ENCODE data around the gene BAAT. TPM values are rescaled to one million over a fixed set of nuclear protein-coding genes. Genes with fewer than 3 reads are reported as not detected.
"Not testable (repeated sequence)": the region's sequence is repeated elsewhere in the genome, so short reads cannot be mapped to it uniquely, and the experiment has no call there.

Gene BAAT
- total RNA-seq, 2 donors from 2014 or later, result 0.07 TPM; not detected in 1

DNA sequence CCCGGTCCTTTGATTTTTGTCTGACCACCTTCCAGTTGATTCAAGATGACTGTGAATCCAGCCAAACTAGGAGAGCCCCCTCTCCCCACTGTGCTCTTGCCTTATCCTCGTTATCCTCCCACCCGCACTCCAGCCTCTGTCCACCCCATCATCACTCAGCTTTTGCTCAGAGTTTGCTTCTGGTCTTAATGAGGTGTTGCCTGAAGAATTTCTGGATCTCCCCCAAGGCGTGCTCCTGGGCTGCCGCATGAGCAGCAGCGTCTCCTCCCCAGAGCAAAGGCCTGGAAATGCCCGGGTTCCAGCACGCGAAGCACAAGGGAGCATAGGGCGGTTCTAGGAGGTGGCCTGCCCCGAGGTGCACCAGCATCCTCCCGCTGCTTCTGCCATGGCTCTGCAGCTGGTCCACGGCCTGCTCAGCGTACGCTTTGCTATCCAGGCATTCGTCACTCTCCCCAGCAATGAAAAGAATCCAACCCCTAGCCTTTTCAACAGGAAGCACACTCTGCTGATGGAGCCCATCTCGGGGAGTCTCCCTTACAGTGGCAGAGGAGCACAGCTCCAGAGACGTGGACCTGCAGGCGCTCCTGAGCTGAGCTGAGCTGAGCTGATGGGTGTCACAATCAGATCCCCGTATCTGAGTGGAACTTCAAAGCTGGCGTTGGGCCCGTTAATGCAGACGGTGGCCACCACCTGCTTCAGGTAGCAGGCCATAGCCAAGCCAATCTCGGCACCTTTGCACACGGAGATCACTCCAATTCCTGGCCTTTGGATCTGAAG is 50.7 kb downstream of the BAAT start:
- peaks cover 7 to 16% of the 10 kb centered on the region in 2 donors for H3K27me3 Mint-ChIP-seq
- ATAC-seq, result peak in 1 of 2 donors; percentile 24
- no peak overlapping the region for H3K27ac Mint-ChIP-seq
- DNase-seq (ENCODE audit: low spot score), result no peak
- peaks cover 3% of the 10 kb centered on the region for H3K9me3 Mint-ChIP-seq
- H3K36me3 Mint-ChIP-seq, result no peaks in the 10 kb centered on the region
- H3K4me3 Mint-ChIP-seq, result no peak overlapping the region
- H3K4me1 Mint-ChIP-seq (ENCODE audit: low read depth in 2 of 2), result no peaks in the 10 kb centered on the region

DNA sequence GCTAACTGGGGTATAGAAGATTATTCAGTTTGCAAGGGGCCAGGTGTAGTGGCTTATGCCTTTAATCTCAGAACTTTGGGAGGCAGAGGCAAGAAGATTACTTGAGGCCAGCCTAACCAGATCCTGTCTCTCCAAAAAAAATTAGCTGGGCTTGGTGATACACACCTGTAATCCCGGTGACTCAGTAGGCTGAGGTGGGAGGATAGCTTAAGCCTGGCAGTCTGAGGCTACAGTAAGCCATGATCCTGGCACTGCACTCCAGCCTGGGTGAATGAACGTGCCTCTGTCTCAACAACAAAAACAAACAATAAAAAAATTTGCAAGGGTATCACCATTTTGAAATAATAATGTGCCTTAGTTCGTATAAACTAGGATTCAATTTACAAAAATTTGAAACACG is 51.3 kb downstream of the BAAT start:
- H3K9me3 Mint-ChIP-seq, result peaks cover under 1% of the 10 kb centered on the region
- no peaks in the 10 kb centered on the region for H3K36me3 Mint-ChIP-seq
- DNase-seq (ENCODE audit: low spot score) (no peak), ATAC-seq (no peak)
- H3K27ac Mint-ChIP-seq, result no peak overlapping the region
- peaks cover 6 to 16% of the 10 kb centered on the region in 2 donors for H3K27me3 Mint-ChIP-seq
- H3K4me1 Mint-ChIP-seq (ENCODE audit: low read depth in 2 of 2), result no peaks in the 10 kb centered on the region
- H3K4me3 Mint-ChIP-seq, result no peak overlapping the region

DNA sequence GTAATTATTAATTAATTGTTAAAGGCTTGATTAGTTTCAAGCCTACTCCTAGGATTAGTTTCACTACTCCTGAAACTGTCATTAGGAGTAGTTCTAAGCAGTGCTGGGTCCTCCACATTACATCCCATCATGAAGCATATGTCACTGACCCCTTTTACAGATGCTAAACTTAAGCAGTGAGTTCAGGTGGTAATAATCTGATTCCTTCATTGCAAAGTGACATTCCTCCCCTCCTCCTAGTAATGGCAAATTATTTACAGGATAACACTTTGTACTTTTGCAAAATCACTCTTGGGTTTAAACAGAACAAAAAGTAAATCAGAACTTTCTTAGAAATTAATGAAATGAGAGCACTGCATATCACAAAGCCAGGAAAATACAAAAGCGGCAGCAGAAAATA is 52.4 kb downstream of the BAAT start:
- Mint-ChIP-seq H3K27ac (no peak overlapping the region), H3K9me3 (peaks cover 1% of the 10 kb centered on the region), H3K36me3 (peaks cover under 1% of the 10 kb centered on the region), H3K27me3 (peaks cover 5 to 16% of the 10 kb centered on the region in 2 donors), H3K4me1 (ENCODE audit: low read depth in 2 of 2) (no peaks in the 10 kb centered on the region), H3K4me3 (no peak overlapping the region)
- ATAC-seq, result no peak
- DNase-seq (ENCODE audit: low spot score), result no peak

DNA sequence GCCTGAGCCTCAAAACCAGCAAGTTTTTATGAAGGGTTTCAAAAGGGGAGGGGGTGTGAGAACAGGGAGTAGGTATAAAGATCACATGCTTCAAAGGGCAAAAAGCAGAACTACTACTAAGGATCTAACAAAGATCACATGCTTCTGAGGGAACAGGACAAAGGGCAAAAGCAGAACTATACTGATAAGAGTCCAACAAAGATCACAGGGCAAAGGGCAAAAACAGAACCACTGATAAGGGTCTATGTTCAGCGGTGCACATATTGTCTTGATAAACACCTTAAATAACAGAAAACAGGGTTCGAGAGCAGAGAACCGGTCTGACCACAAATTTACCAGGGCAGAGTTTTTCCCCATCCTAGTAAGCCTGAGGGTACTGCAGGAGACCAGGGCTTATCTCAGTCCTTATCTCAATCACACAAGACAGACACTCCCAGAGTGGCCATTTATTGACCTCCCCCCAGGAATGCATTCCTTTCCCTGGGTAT is 57.3 kb downstream of the BAAT start:
- not testable (repeated sequence) for H3K27ac Mint-ChIP-seq; H3K4me1 Mint-ChIP-seq (ENCODE audit: low read depth in 2 of 2); DNase-seq (ENCODE audit: low spot score); H3K9me3 Mint-ChIP-seq; ATAC-seq; H3K36me3 Mint-ChIP-seq; H3K4me3 Mint-ChIP-seq
- peaks cover 4 to 12% of the 10 kb centered on the region in 2 donors for H3K27me3 Mint-ChIP-seq

DNA sequence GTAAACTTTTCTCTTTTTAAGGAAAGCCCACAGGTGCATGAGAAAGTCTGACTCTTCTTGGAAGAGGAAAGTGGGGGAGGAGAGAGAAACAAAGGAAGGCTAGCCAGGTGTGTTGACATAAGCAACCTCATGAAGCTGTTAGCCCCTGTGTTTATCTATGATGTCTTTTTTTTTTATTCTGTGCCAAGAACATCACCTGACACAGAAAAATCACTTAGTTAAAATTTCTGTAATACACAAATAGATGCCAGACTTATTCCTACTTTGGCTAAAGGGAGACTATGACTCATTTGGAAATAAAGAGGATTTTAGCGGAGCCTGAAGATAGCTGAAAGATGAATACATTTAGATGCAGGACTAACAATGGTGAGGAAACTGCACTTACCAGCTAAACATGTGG is 58.3 kb downstream of the BAAT start:
- DNase-seq (ENCODE audit: low spot score) (no peak), ATAC-seq (no peak)
- Mint-ChIP-seq H3K27me3 (peaks cover 3 to 7% of the 10 kb centered on the region in 2 donors), H3K36me3 (peaks cover 4% of the 10 kb centered on the region), H3K4me1 (ENCODE audit: low read depth in 2 of 2) (no peaks in the 10 kb centered on the region), H3K4me3 (no peak overlapping the region), H3K27ac (no peak overlapping the region), H3K9me3 (peaks cover 3% of the 10 kb centered on the region)

DNA sequence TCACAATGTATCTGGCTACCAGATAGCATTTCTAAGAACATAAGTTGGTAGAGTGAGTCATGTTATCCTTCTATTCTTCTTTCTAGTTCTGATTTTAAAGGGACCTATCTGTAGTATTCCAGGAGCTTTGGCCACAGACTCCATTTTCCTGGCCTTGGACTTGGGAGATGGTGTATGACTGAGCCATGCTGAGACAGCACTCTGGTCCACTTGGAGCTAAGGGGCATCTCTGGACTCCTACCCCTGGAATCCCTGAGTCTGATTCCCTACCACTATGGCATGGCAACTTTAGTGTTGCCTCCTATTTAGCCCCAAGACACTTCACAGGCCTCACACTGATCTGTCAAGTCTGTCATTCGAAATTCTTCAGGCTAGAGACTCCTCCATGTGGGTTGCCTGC is 58.8 kb downstream of the BAAT start:
- Mint-ChIP-seq H3K27ac (no peak overlapping the region), H3K36me3 (peaks cover 4% of the 10 kb centered on the region), H3K27me3 (peaks cover 3 to 10% of the 10 kb centered on the region in 2 donors), H3K4me3 (no peak overlapping the region), H3K9me3 (peaks cover 3% of the 10 kb centered on the region), H3K4me1 (ENCODE audit: low read depth in 2 of 2) (no peaks in the 10 kb centered on the region)
- ATAC-seq (no peak), DNase-seq (ENCODE audit: low spot score) (no peak)

DNA sequence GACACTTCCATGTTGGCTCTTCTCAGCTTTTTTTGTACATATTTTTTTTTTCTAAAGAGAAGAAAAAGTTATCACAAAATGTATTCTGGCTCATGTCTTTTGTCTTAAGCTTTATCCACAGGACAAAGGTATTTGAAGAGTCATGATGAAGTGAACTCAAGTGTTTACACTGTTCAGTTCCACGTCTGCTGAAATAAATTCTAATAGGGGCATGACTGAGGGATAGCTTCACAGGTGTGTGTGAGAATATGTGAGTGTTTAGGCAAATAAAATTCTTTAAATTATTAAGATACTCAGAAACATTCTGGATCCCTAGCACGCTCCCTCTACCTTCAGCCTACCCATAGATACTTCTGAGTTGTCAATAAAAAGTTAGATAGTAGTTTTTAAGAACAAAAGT is 59.8 kb downstream of the BAAT start:
- no peak for ATAC-seq
- peaks cover 3% of the 10 kb centered on the region for H3K9me3 Mint-ChIP-seq

DNA sequence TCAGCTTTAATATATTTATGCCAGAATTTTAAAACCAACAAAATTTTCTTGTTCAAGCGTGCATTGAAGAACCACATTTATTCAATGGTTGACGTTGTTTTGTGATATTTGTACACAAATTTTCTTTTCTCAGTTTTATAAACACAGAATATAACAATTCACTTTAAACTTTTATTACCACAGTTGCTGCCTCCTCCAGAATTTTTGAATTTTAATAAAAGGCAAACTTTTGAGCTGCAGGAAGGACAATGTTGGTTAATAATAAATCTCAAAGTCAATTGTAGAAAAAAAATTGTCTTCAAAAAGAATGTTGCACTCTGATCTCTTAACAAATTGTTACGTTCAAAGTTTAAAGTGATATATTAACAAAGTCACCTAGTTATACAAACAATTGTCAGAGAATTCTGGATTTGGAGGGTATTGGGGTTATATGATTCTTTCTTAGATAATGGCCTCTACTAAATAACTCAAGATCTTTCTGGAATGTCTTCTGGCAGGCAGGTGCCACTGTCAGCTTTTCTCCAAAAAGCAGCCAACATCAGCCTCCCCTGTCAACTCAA is 60.5 kb downstream of the BAAT start:
- Mint-ChIP-seq H3K27me3 (peaks cover 0 to 5% of the 10 kb centered on the region in 2 donors), H3K4me3 (no peak overlapping the region), H3K4me1 (ENCODE audit: low read depth in 2 of 2) (no peaks in the 10 kb centered on the region), H3K27ac (no peak overlapping the region), H3K9me3 (peaks cover 3% of the 10 kb centered on the region), H3K36me3 (peaks cover 4% of the 10 kb centered on the region)
- ATAC-seq (no peak), DNase-seq (ENCODE audit: low spot score) (no peak)

More for the DNA sequence above, 59.8 kb downstream of the BAAT start:
- peaks cover 4% of the 10 kb centered on the region for H3K36me3 Mint-ChIP-seq
- DNase-seq (ENCODE audit: low spot score), result no peak
- H3K4me1 Mint-ChIP-seq (ENCODE audit: low read depth in 2 of 2), result no peaks in the 10 kb centered on the region
- no peak overlapping the region for H3K4me3 Mint-ChIP-seq
- peaks cover 0 to 6% of the 10 kb centered on the region in 2 donors for H3K27me3 Mint-ChIP-seq
- no peak overlapping the region for H3K27ac Mint-ChIP-seq

DNA sequence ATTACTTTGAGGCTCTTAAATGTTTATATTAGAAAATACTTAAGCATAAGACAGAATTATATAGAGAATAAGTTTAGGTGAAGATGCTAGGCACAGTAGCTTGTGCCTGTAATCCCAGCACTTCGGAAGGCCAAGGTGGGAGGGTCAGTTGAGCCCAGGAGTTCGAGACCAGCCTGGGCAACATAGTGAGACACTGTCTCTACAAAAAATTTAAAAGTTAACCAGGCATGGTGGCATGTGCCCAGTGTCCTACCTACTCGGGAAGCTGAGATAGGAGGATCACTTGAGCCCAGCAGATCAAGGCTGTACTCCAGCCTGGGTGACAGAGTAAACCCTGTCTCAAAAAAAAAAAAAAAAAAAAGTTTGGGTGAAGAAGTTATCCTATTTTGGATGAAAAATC is 61.7 kb downstream of the BAAT start:
- no peak for DNase-seq (ENCODE audit: low spot score)
- ATAC-seq, result no peak
- Mint-ChIP-seq H3K27ac (no peak overlapping the region), H3K4me3 (no peak overlapping the region), H3K4me1 (ENCODE audit: low read depth in 2 of 2) (no peaks in the 10 kb centered on the region), H3K9me3 (peaks cover 3% of the 10 kb centered on the region), H3K27me3 (peaks cover 0 to 9% of the 10 kb centered on the region in 2 donors), H3K36me3 (peaks cover 4% of the 10 kb centered on the region)

DNA sequence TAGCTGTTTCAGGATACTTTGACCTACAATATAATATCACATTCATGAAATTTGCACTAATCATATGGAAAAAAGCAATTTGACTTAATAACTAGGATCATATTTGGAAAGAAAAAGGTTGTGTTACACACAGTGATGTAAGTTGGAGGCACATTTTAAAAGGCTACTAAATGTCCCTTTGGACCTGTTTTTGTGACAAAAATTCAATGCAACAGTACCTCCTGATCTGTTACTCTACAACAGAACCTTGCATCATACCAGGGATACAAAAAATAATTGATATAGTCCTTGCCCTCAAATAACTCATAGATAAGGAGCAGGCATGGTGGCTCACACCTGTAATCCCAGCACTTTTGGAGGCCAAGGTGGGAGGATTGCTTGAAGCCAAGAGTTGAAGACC is 67.1 kb downstream of the BAAT start:
- H3K27ac Mint-ChIP-seq, result no peak overlapping the region
- no peak overlapping the region for H3K4me3 Mint-ChIP-seq
- H3K4me1 Mint-ChIP-seq (ENCODE audit: low read depth in 2 of 2), result no peaks in the 10 kb centered on the region
- H3K36me3 Mint-ChIP-seq, result no peaks in the 10 kb centered on the region
- DNase-seq (ENCODE audit: low spot score), result no peak
- peaks cover 14 to 40% of the 10 kb centered on the region in 2 donors for H3K27me3 Mint-ChIP-seq
- no peaks in the 10 kb centered on the region for H3K9me3 Mint-ChIP-seq
- no peak for ATAC-seq

DNA sequence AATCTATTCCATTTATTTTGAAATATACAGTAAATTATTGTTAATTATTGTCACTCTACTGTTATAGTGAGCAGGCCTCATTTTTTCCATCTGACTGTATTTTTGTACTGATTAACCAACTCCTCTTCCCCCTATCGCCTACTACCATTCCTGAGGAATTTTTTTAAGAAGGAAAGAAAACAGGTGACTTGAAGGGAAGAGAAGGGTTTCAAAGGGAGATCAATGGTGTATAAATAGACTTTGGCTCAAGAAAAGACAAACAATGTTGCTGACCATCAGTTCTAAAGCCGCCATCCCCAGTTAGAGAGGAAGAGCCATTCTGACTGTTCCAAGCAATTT is 69.7 kb downstream of the BAAT start:
- Mint-ChIP-seq H3K4me1 (ENCODE audit: low read depth in 2 of 2) (no peaks in the 10 kb centered on the region), H3K36me3 (no peaks in the 10 kb centered on the region)

DNA sequence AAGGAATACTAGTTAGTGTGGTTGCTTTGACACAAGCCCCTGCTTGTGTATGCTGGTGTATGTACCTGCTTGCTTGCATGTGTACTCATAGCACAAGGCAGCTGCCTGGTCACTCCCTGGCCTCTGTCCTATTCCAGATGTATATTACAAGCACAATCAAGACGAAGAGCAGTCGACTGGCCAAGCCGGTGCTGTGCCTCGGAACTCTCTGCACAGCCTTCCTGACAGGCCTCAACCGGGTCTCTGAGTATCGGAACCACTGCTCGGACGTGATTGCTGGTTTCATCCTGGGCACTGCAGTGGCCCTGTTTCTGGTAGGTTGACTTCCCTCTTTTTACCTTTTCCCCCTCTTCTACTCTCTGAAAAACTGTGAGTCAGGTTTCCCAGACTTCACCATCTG is 72.1 kb downstream of the BAAT start:
- Mint-ChIP-seq H3K27me3 (peaks cover 17 to 40% of the 10 kb centered on the region in 2 donors), H3K36me3 (no peaks in the 10 kb centered on the region), H3K9me3 (no peaks in the 10 kb centered on the region), H3K4me1 (ENCODE audit: low read depth in 2 of 2) (no peaks in the 10 kb centered on the region), H3K27ac (no peak overlapping the region), H3K4me3 (no peak overlapping the region)
- DNase-seq (ENCODE audit: low spot score) (no peak), ATAC-seq (no peak)

More for the DNA sequence above, 69.7 kb downstream of the BAAT start:
- Mint-ChIP-seq H3K27ac (no peak overlapping the region), H3K4me3 (no peak overlapping the region), H3K9me3 (no peaks in the 10 kb centered on the region), H3K27me3 (peaks cover 14 to 38% of the 10 kb centered on the region in 2 donors)
- DNase-seq (ENCODE audit: low spot score) (no peak), ATAC-seq (no peak)

DNA sequence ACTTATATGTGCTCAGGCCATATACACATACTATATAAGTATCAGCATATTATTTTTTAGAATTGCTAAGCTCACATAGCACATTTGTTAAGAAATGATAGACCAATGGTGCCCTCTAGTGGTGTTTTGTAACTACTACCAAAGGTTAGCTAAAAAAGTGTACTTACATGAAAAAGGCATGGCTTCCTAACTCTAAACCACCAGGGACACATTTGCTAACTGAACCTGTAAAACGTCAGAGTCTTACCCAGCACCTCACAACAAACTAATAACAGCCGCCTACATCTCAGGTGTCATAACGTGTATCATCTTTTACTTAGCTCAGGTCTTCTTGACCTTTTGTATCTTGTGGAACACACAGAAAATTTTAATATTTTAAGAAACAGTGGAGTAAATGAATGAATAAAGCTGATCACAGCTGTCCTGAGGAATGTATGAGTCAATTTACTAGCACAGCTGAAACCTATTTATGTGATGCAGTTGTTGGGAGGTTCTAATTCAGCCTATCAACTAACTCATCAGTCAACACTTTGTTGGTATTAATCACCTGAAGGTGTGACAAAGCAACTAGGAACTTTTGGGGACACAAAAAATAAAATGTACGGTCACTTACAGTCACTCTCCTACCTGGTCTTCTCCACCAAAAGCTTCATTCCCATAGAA is 72.9 kb downstream of the BAAT start:
- DNase-seq (ENCODE audit: low spot score), result no peak
- H3K36me3 Mint-ChIP-seq, result no peaks in the 10 kb centered on the region
- no peak overlapping the region for H3K4me3 Mint-ChIP-seq

DNA sequence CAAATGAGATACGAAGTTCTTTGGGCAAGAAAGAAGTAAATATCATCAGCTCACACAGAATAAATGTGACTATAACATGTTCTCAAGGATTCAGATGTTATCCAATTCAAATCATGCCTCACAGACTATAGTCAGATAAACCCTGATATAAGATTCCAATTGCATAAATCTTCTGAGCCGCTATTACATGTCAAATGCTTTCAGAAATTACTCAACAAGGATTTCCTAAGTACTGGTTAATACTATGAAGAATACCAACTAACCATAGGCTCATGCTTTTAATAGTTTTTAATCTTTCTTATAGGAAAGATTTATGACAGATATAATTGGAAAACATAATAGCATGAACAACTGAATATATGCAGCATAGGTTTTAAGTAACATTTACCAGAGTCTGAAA is 73.6 kb downstream of the BAAT start:
- no peaks in the 10 kb centered on the region for H3K4me1 Mint-ChIP-seq (ENCODE audit: low read depth in 2 of 2)
- no peak overlapping the region for H3K4me3 Mint-ChIP-seq
- no peak overlapping the region for H3K27ac Mint-ChIP-seq
- no peaks in the 10 kb centered on the region for H3K9me3 Mint-ChIP-seq
- no peak for DNase-seq (ENCODE audit: low spot score)
- H3K27me3 Mint-ChIP-seq, result peaks cover 15 to 33% of the 10 kb centered on the region in 2 donors
- no peak for ATAC-seq
- H3K36me3 Mint-ChIP-seq, result no peaks in the 10 kb centered on the region

More for the DNA sequence above, 72.9 kb downstream of the BAAT start:
- Mint-ChIP-seq H3K27ac (no peak overlapping the region), H3K27me3 (peaks cover 17 to 39% of the 10 kb centered on the region in 2 donors), H3K9me3 (no peaks in the 10 kb centered on the region), H3K4me1 (ENCODE audit: low read depth in 2 of 2) (no peaks in the 10 kb centered on the region)
- ATAC-seq, result no peak
